Right atrium auricular region (tissue), 2 donors: ENCODE results near the gene NKX1-2. TPM values are rescaled to one million over a fixed set of nuclear protein-coding genes. Genes with fewer than 3 reads are reported as not detected.

Experiments used
- DNase-seq: peaks from one replicate; pipeline ENCODE4 v3.0.0-alpha.2; 2019; ENCODE audit warnings: low spot score
- H3K27ac ChIP-seq, 2 donors: fragments of 200-600 bp; sonication (generic); 1 replicate in 1 of 2; 2 replicates in 1 of 2; pipeline ENCODE4 v1.5.1; 2016 to 2019
- H3K27me3 ChIP-seq, 2 donors: fragments of 200-600 bp; sonication (generic); one replicate each; pipeline versions ENCODE4 v1.5.1 to v1.6.0; 2017 to 2019
- H3K36me3 ChIP-seq: fragments of 200-600 bp; sonication (generic); one replicate; pipeline ENCODE4 v1.5.1; 2016
- H3K4me1 ChIP-seq, 2 donors: fragments of 200-600 bp; sonication (generic); one replicate each; pipeline versions ENCODE4 v1.5.1 to v1.6.0; 2017 to 2019
- H3K4me3 ChIP-seq, 2 donors: fragments of 200-600 bp; sonication (generic); 1 replicate in 1 of 2; 2 replicates in 1 of 2; pipeline ENCODE4 v1.5.1; 2017 to 2019; ENCODE audit warnings: mild to moderate bottlenecking in 1 of 2, moderate library complexity in 1 of 2
- H3K9me3 ChIP-seq, 2 donors: fragments of 200-600 bp; sonication (generic); one replicate each; pipeline ENCODE4 v1.5.1; 2019
- total RNA-seq, 2 donors: library from RNA; depleted of rRNA; stranded (reverse); fragments of >200 nt; gene quantifications; one replicate each; pipeline ENCODE4 v1.1.0, GENCODE V29; 2016
- TF ChIP-seq, protein P1 (sequence below), 2 donors: fragments of 200-600 bp; sonication (generic); IDR thresholded peaks; one replicate each; pipeline ENCODE4 v1.5.1; 2019; ENCODE audit warnings: antibody characterized with exemption in 2 of 2

NKX1-2 gene
- total RNA-seq, 2 donors from 2014 or later, result not detected

DNA sequence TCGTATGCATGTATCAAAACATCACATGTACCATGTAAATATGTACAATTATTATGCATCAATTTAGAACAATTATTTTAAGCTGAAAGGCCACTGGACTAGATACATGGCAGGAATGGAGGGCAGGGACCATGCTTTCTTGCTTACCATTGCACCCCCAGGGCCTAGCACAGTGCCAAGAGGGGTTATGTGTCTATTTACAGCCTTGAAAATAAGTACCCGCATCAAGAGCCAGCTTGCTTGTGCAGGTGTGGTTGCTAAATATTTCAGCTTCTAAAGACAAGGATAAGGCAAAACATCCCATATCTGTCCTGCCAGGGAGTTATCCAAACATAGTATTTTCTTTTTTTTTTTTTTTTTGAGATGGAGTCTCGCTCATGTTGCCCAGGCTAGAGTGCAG, 16.4 kb downstream of the NKX1-2 start:
- H3K4me1 ChIP-seq, result no peaks in the 10 kb centered on the region
- H3K27ac ChIP-seq, result no peak overlapping the region
- no peaks in the 10 kb centered on the region for H3K27me3 ChIP-seq
- H3K4me3 ChIP-seq, result no peak overlapping the region
- DNase-seq, result no peak
- H3K36me3 ChIP-seq, result no peaks in the 10 kb centered on the region
- no peaks in the 10 kb centered on the region for H3K9me3 ChIP-seq
- TF ChIP-seq, protein P1, sequence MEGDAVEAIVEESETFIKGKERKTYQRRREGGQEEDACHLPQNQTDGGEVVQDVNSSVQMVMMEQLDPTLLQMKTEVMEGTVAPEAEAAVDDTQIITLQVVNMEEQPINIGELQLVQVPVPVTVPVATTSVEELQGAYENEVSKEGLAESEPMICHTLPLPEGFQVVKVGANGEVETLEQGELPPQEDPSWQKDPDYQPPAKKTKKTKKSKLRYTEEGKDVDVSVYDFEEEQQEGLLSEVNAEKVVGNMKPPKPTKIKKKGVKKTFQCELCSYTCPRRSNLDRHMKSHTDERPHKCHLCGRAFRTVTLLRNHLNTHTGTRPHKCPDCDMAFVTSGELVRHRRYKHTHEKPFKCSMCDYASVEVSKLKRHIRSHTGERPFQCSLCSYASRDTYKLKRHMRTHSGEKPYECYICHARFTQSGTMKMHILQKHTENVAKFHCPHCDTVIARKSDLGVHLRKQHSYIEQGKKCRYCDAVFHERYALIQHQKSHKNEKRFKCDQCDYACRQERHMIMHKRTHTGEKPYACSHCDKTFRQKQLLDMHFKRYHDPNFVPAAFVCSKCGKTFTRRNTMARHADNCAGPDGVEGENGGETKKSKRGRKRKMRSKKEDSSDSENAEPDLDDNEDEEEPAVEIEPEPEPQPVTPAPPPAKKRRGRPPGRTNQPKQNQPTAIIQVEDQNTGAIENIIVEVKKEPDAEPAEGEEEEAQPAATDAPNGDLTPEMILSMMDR (IDR thresholded peaks at IDR 0.05), result no peak

DNA sequence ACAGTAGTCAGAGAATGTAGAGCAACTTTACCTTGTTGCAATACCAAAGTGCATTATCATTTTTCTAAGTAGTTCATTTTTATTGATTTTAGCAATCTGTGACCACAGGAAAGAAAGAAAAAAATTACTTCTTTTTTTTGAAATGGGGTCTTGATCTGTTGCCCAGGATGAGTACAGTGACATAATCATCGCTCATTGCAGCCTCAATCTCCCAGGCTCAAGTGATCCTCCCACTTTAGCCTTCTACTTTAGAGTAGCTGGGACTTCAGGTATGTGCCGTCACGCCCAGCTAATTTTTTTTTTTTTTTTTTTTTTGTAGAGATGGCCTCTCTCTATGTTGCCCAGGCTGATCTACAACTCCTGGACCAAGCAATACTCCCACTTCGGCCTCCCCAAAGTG, 19.8 kb downstream of the NKX1-2 start:
- Histone ChIP-seq H3K4me3 (no peak overlapping the region), H3K4me1 (no peaks in the 10 kb centered on the region), H3K27me3 (no peaks in the 10 kb centered on the region), H3K9me3 (no peaks in the 10 kb centered on the region), H3K36me3 (no peaks in the 10 kb centered on the region), H3K27ac (no peak overlapping the region)
- DNase-seq, result no peak
- TF ChIP-seq, protein P1 (IDR thresholded peaks at IDR 0.05), result no peak

DNA sequence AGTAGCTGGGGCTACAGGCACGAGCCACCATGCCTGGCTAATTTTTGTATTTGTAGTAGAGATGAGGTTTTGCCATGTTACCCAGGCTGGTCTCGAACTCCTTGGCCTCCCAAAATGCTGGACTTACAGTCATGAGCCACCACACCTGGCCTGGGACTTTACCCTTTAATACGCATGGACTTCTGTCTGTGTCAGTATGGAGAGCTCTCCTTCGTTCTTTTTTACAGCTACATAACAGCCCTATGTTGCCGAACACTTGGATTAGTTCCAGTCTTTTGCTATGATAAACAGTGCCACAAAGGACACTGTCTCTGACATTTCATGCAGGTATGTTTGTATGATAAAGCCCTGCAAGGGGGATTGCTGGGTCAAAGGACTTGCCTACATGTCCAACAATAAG, 20.3 kb downstream of the NKX1-2 start:
- Histone ChIP-seq H3K27ac (no peak overlapping the region), H3K4me3 (no peak overlapping the region), H3K4me1 (no peaks in the 10 kb centered on the region), H3K36me3 (no peaks in the 10 kb centered on the region), H3K27me3 (no peaks in the 10 kb centered on the region), H3K9me3 (no peaks in the 10 kb centered on the region)
- TF ChIP-seq, protein P1 (IDR thresholded peaks at IDR 0.05), result no peak
- no peak for DNase-seq

DNA sequence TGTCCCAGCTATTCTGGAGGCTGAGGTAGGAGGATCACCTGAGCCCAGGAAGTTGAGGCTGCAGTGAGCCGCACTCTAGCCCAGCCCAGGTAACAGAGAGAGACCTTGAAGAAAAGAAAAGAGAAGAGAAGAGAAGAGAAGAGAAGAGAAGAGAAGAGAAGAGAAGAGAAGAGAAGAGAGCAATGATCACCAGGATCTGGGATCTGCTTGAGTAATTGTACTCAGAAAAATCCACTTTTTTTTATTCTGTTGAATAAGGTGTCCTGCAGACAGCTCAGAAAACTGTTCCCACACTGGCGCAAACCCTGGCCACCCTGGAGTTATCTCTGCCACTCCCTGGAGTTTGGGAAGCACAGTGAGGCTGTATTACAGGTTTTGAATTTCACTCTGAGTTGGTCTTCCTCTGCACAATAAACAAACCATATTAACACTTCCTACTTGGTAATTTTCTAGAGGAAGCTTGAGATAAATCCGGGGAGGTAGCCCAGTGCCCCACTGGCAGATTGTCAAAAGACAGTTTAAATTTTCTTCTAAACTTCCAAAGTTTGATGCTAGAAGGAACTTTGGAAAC, 21.5 kb downstream of the NKX1-2 start:
- no peak for DNase-seq
- TF ChIP-seq, protein P1 (IDR thresholded peaks at IDR 0.05), result no peak
- Histone ChIP-seq H3K4me1 (no peaks in the 10 kb centered on the region), H3K4me3 (no peak overlapping the region), H3K27ac (no peak overlapping the region), H3K9me3 (no peaks in the 10 kb centered on the region), H3K27me3 (no peaks in the 10 kb centered on the region), H3K36me3 (no peaks in the 10 kb centered on the region)

DNA sequence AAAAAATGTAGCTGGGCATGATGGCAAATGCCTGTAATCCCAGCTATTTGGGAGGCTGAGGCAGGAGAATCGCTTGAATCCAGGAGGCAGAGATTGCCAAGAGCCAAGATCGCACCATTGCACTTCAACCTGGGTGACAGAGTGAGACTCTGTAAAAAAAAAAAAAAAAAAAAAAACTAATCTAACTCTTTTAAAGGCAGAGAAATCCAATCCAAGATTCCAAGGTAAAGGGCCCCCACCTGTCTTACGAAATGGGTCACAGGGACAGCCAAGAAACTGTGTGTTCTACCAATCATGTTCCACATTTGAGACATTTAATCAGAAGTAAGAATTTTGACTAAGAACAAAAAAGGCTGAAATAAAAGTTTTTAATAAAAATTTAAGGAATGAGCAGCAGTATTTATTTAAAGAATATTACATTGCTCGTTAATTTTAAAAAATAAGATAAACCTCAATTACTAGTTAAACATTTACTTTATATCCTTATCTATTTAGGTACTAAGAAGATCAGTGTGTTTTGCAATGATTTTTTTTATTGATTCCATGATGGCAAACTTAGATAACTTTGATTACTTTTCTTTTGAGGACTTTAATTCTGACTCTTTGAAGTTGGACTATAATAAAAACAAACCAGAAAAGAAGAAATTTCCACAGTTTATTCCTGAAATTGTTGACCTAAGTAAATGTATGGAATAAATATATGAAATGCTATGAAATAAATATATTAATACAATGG, 24.4 kb downstream of the NKX1-2 start:
- H3K36me3 ChIP-seq, result no peaks in the 10 kb centered on the region
- no peak overlapping the region for H3K27ac ChIP-seq
- no peaks in the 10 kb centered on the region for H3K9me3 ChIP-seq
- H3K4me1 ChIP-seq, result no peaks in the 10 kb centered on the region
- H3K4me3 ChIP-seq, result no peak overlapping the region
- H3K27me3 ChIP-seq, result no peaks in the 10 kb centered on the region
- TF ChIP-seq, protein P1 (IDR thresholded peaks at IDR 0.05), result no peak
- no peak for DNase-seq
